PC-3 (cell line): ENCODE data around the gene RANBP3. TPM values are rescaled to one million over a fixed set of nuclear protein-coding genes. Genes with fewer than 3 reads are reported as not detected.

Experiments
- ATAC-seq: fragments of 200-7000 bp; cut with Tn5 transposase; 2 replicates; pipeline ENCODE4 v1.9.1; 2020; ENCODE audit warnings: mild to moderate bottlenecking, moderate library complexity
- BruUV-seq: library from RNA; stranded (reverse); fragments of 400-500 nt; replicated peaks from 2 replicates; lab custom pipeline; 2021; lab: Mats Ljungman, UMichigan
- CTCF ChIA-PET: fragments of 300-600 bp; sonication (Branson Sonifier 250); formaldehyde crosslinking; loops from one replicate; lab custom pipeline; 2022; ENCODE audit warnings: antibody characterized with exemption; lab: Charles Lee
- POLR2A ChIA-PET: fragments of 300-600 bp; sonication (Branson Sonifier 250); formaldehyde crosslinking; loops from one replicate; lab custom pipeline; 2022; ENCODE audit warnings: antibody characterized with exemption; ENCODE audit not compliant: unreplicated experiment; lab: Charles Lee
- DNase-seq: peaks from one replicate; pipeline ENCODE4 v3.0.0-alpha.2; 2015
- H2AFZ ChIP-seq: fragments of 300-600 bp; sonication (generic); 2 replicates; pipeline ENCODE4 v1.6.0; 2016; ENCODE audit warnings: antibody characterized with exemption, low read length
- H3F3A ChIP-seq: fragments of 300-600 bp; sonication (generic); one replicate; pipeline ENCODE4 v1.6.0; 2017; ENCODE audit warnings: antibody characterized with exemption, low read length, control low read depth, mild to moderate bottlenecking; ENCODE audit not compliant: unreplicated experiment
- H3K27ac ChIP-seq: fragments of 300-600 bp; sonication (generic); 2 replicates; pipeline ENCODE4 v1.5.1; 2016; ENCODE audit warnings: mild to moderate bottlenecking, low read length
- H3K27me3 ChIP-seq: fragments of 300-600 bp; sonication (generic); 2 replicates; pipeline ENCODE4 v1.6.1; 2016; ENCODE audit warnings: low read length, mixed read lengths
- H3K36me3 ChIP-seq: fragments of 300-600 bp; sonication (generic); 2 replicates; pipeline ENCODE4 v1.6.1; 2016; ENCODE audit warnings: low read depth, mixed run types, low read length, mixed read lengths
- H3K4me1 ChIP-seq: fragments of 300-600 bp; sonication (generic); 2 replicates; pipeline ENCODE4 v1.5.1; 2016; ENCODE audit warnings: low read length; ENCODE audit not compliant: insufficient read depth
- H3K4me2 ChIP-seq: fragments of 300-600 bp; sonication (generic); 2 replicates; pipeline ENCODE4 v1.6.0; 2016; ENCODE audit warnings: low read length
- H3K4me3 ChIP-seq: fragments of 300-600 bp; sonication (generic); 2 replicates; pipeline ENCODE4 v1.5.1; 2016; ENCODE audit warnings: mild to moderate bottlenecking, low read length, mixed read lengths
- H3K79me2 ChIP-seq: fragments of 300-600 bp; sonication (generic); 2 replicates; pipeline ENCODE4 v1.6.1; 2017; ENCODE audit warnings: low read length, mixed read lengths
- H3K9ac ChIP-seq: fragments of 300-600 bp; sonication (generic); 2 replicates; pipeline ENCODE4 v1.6.0; 2016; ENCODE audit warnings: mild to moderate bottlenecking, low read length
- H3K9me2 ChIP-seq: fragments of 300-600 bp; sonication (generic); replicated peaks from 2 replicates; pipeline ENCODE4 v1.6.1; 2016; ENCODE audit warnings: mixed run types, low read length, mixed read lengths
- H3K9me3 ChIP-seq: fragments of 300-600 bp; sonication (generic); 2 replicates; pipeline ENCODE4 v1.6.1; 2016; ENCODE audit warnings: low read length, mixed read lengths
- H4K20me1 ChIP-seq: fragments of 300-600 bp; sonication (generic); 2 replicates; pipeline ENCODE4 v1.6.1; 2016; ENCODE audit warnings: low read length, mixed read lengths
- EZH2 ChIP-seq: fragments of 300-600 bp; sonication (generic); IDR thresholded peaks from one replicate; pipeline ENCODE4 v1.6.1; 2017; ENCODE audit warnings: antibody characterized with exemption, mild to moderate bottlenecking, low read length; ENCODE audit not compliant: unreplicated experiment
- EZH2phosphoT487 ChIP-seq: fragments of 300-600 bp; sonication (generic); IDR thresholded peaks from 2 replicates; pipeline ENCODE4 v1.6.1; 2018; ENCODE audit warnings: mild to moderate bottlenecking, antibody characterized with exemption, low read length, borderline replicate concordance
- intact Hi-C: fragments of 100-400 bp; cut with micrococcal nuclease; formaldehyde crosslinking; loops from 2 replicates; pipeline ENCODE4 v1.9.0; 2023
- total RNA-seq: library from RNA; depleted of rRNA; stranded (reverse); fragments of >200 nt; gene quantifications from 2 replicates; pipeline ENCODE4 v1.2.3, GENCODE V29; 2014
- TF ChIP-seq, protein P1 (sequence below): fragments of 300-600 bp; sonication (generic); conservative IDR thresholded peaks from 2 replicates; pipeline ENCODE4 v1.5.1; 2017; ENCODE audit warnings: antibody characterized with exemption, low read depth, mild to moderate bottlenecking, low read length

RANBP3 gene
- total RNA-seq, 1 experiment from 2014 or later = 114 TPM

DNA sequence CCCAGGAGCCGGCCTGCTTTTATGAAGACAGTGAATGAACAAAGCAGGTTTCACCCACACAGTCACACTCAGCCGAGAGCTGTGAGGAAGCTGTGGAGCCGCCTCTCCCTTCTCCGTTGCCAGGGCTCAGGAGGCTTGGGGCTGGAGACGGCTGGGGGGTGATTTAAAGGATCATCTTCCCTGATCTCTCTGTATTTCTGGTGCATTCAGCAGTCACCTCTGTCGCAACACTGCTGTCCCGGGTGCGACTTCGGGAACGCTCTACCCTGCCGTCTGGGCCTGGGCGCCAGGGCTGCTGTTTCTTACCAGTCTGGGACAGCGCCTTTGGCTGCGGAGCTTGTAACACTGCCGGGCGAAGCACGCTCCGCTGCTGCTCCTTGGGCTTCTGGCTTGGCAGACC lies 45.8 kb downstream of the RANBP3 start:
- no TSS peak for BruUV-seq
- Histone ChIP-seq H2AFZ (no peak overlapping the region), H3K27me3 (no peaks in the 10 kb centered on the region), H3K4me2 (no peak overlapping the region), H3K4me3 (no peak overlapping the region), H3K9me2 (no peaks in the 10 kb centered on the region), H3K9me3 (no peaks in the 10 kb centered on the region), H3K36me3 (peaks cover 63% of the 10 kb centered on the region), H3F3A (no peaks in the 10 kb centered on the region), H4K20me1 (no peaks in the 10 kb centered on the region), H3K79me2 (peaks cover 8% of the 10 kb centered on the region; the same call in 1 of the 2 replicates), H3K4me1 (no peaks in the 10 kb centered on the region), H3K9ac (no peak overlapping the region), H3K27ac (no peak overlapping the region)
- no peak for DNase-seq
- TF ChIP-seq EZH2 (no peak), EZH2phosphoT487 (no peak)
- TF ChIP-seq, protein P1, sequence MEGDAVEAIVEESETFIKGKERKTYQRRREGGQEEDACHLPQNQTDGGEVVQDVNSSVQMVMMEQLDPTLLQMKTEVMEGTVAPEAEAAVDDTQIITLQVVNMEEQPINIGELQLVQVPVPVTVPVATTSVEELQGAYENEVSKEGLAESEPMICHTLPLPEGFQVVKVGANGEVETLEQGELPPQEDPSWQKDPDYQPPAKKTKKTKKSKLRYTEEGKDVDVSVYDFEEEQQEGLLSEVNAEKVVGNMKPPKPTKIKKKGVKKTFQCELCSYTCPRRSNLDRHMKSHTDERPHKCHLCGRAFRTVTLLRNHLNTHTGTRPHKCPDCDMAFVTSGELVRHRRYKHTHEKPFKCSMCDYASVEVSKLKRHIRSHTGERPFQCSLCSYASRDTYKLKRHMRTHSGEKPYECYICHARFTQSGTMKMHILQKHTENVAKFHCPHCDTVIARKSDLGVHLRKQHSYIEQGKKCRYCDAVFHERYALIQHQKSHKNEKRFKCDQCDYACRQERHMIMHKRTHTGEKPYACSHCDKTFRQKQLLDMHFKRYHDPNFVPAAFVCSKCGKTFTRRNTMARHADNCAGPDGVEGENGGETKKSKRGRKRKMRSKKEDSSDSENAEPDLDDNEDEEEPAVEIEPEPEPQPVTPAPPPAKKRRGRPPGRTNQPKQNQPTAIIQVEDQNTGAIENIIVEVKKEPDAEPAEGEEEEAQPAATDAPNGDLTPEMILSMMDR = no peak
- intact Hi-C loops = no loop called here
- ATAC-seq = no peak
- POLR2A ChIA-PET = no interaction called here
- CTCF ChIA-PET = no interaction called here

DNA sequence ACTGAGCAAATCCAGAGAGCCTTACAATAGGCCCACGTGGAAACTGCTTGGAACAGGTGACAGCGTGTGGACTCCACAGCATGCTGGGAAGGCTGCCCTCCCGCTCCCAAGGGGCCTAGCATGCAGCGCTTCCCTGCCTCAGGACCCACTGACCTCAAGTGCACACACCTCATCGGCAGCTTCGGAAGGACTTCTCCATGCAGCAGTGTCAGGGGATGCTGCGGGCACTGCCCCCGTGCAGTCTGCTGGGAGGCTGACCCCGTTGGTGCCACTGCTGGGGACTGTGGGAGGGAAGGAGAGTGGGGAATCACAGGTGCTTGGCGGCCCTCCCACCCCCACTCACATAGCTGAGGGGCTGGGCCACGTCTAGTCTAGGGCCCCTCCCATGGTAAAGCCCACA lies 46.7 kb downstream of the RANBP3 start:
- no peak for TF ChIP-seq EZH2
- TF ChIP-seq EZH2phosphoT487 = no peak
- TF ChIP-seq, protein P1 = no peak
- H3K27ac ChIP-seq = no peak overlapping the region
- no peaks in the 10 kb centered on the region for H4K20me1 ChIP-seq
- ATAC-seq (no peak), DNase-seq (no peak)
- no peaks in the 10 kb centered on the region for H3F3A ChIP-seq
- H3K79me2 ChIP-seq = no peaks in the 10 kb centered on the region
- no peak overlapping the region for H3K4me2 ChIP-seq
- H2AFZ ChIP-seq = no peak overlapping the region
- peaks cover 65% of the 10 kb centered on the region for H3K36me3 ChIP-seq
- H3K4me1 ChIP-seq = no peaks in the 10 kb centered on the region
- no peaks in the 10 kb centered on the region for H3K27me3 ChIP-seq
- ChIA-PET POLR2A (no interaction called here), CTCF (interaction anchor here (0.6 kb wide), 1 partner anchor 110 kb away, joined by 4 read pairs; no protein-coding TSS in a partner anchor)
- no TSS peak for BruUV-seq
- no peaks in the 10 kb centered on the region for H3K9me3 ChIP-seq
- no peaks in the 10 kb centered on the region for H3K9me2 ChIP-seq
- no peak overlapping the region for H3K4me3 ChIP-seq
- intact Hi-C loops = no loop called here
- H3K9ac ChIP-seq = no peak overlapping the region

DNA sequence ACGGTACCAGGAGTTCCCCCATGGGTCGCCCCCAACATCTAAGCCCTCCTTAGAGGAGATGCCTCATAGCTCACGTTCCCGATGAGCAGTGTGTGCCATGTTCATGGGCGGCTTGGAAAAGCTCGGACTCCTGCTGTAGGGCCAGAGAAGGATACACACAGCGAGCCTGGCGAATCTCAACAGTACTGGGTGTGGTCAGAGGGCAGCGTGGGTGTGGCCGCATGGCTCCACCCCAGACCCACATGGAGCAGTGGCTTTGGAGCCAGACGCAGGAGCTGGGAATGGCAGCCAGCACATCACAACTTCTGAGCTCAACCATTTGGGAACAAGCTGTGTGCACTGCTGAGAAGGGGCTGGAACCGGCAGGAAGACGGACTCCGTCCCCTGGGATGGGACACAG lies 48.3 kb downstream of the RANBP3 start:
- TF ChIP-seq EZH2phosphoT487 = no peak
- TF ChIP-seq EZH2 = no peak
- TF ChIP-seq, protein P1 = no peak
- intact Hi-C loops = no loop called here
- ATAC-seq (no peak), DNase-seq (no peak)
- no peak overlapping the region for H3K4me2 ChIP-seq
- no TSS peak for BruUV-seq
- H3K9ac ChIP-seq = no peak overlapping the region
- peaks cover 76% of the 10 kb centered on the region for H3K36me3 ChIP-seq
- ChIA-PET CTCF (no interaction called here), POLR2A (no interaction called here)
- no peaks in the 10 kb centered on the region for H3K79me2 ChIP-seq
- H3K4me1 ChIP-seq = no peaks in the 10 kb centered on the region
- H4K20me1 ChIP-seq = no peaks in the 10 kb centered on the region
- H2AFZ ChIP-seq = no peak overlapping the region
- H3K27me3 ChIP-seq = no peaks in the 10 kb centered on the region
- H3K9me2 ChIP-seq = no peaks in the 10 kb centered on the region
- no peaks in the 10 kb centered on the region for H3K9me3 ChIP-seq
- H3F3A ChIP-seq = no peaks in the 10 kb centered on the region
- no peak overlapping the region for H3K27ac ChIP-seq
- no peak overlapping the region for H3K4me3 ChIP-seq
